KMS-11 (cell line): Measurements from ENCODE around the gene OLR1.
A peak's percentile ranks its signal among the peaks of the same experiment; 100 is the strongest.

Experiments used
- H2AFZ ChIP-seq: fragments of 200-600 bp; sonication (generic); 2 replicates; pipeline ENCODE4 v1.6.1; 2016; ENCODE audit warnings: antibody characterized with exemption, mixed run types, low read depth
- H3K27ac ChIP-seq: fragments of 200-600 bp; sonication (generic); 2 replicates; pipeline ENCODE4 v1.6.1; 2016; ENCODE audit warnings: mild to moderate bottlenecking, mixed run types
- H3K27me3 ChIP-seq: fragments of 200-600 bp; sonication (generic); 2 replicates; pipeline ENCODE4 v1.6.1; 2017; ENCODE audit warnings: mild to moderate bottlenecking, low read depth, mixed run types, moderate library complexity; ENCODE audit not compliant: insufficient read depth
- H3K36me3 ChIP-seq: fragments of 200-600 bp; sonication (generic); 2 replicates; pipeline ENCODE4 v1.6.1; 2017; ENCODE audit warnings: mild to moderate bottlenecking, mixed run types; ENCODE audit not compliant: insufficient read depth
- H3K4me1 ChIP-seq: fragments of 200-600 bp; sonication (generic); 2 replicates; pipeline ENCODE4 v1.6.1; 2016; ENCODE audit warnings: mild to moderate bottlenecking, low read depth, mixed run types; ENCODE audit not compliant: poor library complexity, severe bottlenecking
- H3K4me2 ChIP-seq: fragments of 200-600 bp; sonication (generic); 2 replicates; pipeline ENCODE4 v1.7.0; 2016; ENCODE audit warnings: mild to moderate bottlenecking, mixed run types
- H3K4me3 ChIP-seq: fragments of 200-600 bp; sonication (generic); IDR thresholded peaks from 2 replicates; pipeline ENCODE4 v1.6.1; 2017; ENCODE audit warnings: low read depth, low read length, mixed read lengths; ENCODE audit not compliant: insufficient read depth
- H3K79me2 ChIP-seq: fragments of 200-600 bp; sonication (generic); 2 replicates; pipeline ENCODE4 v1.6.1; 2016; ENCODE audit warnings: low read depth, mixed run types; ENCODE audit not compliant: insufficient read depth
- H3K9ac ChIP-seq: fragments of 200-600 bp; sonication (generic); 2 replicates; pipeline ENCODE4 v1.6.1; 2016; ENCODE audit warnings: mild to moderate bottlenecking, mixed run types
- H4K20me1 ChIP-seq: fragments of 200-600 bp; sonication (generic); 2 replicates; pipeline ENCODE4 v1.6.1; 2016; ENCODE audit warnings: mild to moderate bottlenecking, mixed run types; ENCODE audit not compliant: insufficient read depth
- CTCF ChIP-seq: fragments of 200-600 bp; sonication (generic); conservative IDR thresholded peaks from 2 replicates; pipeline ENCODE4 v1.6.1; 2017; ENCODE audit warnings: low read depth, mild to moderate bottlenecking, antibody characterized with exemption, low read length, moderate library complexity, mixed read lengths

OLR1 gene

GRCh38 chr12:10131111-10131690 is 40.7 kb downstream of the OLR1 start:
- Histone ChIP-seq H3K27ac (no peak overlapping the region; the same call in 1 of the 2 replicates), H3K36me3 (no peaks in the 10 kb centered on the region), H3K79me2 (no peaks in the 10 kb centered on the region), H3K4me1 (peaks cover 75% of the 10 kb centered on the region), H3K4me3 (no peak overlapping the region), H3K9ac (no peak overlapping the region), H3K4me2 (peak overlapping the region; percentile 76), H2AFZ (no peak overlapping the region), H4K20me1 (no peaks in the 10 kb centered on the region), H3K27me3 (no peaks in the 10 kb centered on the region)
- no peak for TF ChIP-seq CTCF

- no peaks in the 10 kb centered on the region for H4K20me1 ChIP-seq
- H2AFZ ChIP-seq = no peak within 1 kb of the TSS
- H3K4me2 ChIP-seq = peak within 1 kb of the TSS; percentile 76
- H3K9ac ChIP-seq = no peak within 1 kb of the TSS
- H3K27me3 ChIP-seq = no peaks in the 10 kb centered on the region
- TF ChIP-seq CTCF = no peak
- no peak within 1 kb of the TSS for H3K4me3 ChIP-seq
- H3K79me2 ChIP-seq = no peaks in the 10 kb centered on the region
- peak within 1 kb of the TSS; percentile 77 for H3K27ac ChIP-seq
- no peaks in the 10 kb centered on the region for H3K36me3 ChIP-seq
- H3K4me1 ChIP-seq = peaks cover 68% of the 10 kb centered on the region
These were observed 41.9 kb downstream of the OLR1 start, which contains the start of gene CLEC7A for GRCh38 chr12:10130042-10130441. Gene CLEC7A, minus strand, starts transcription at chr12:10130199. Its CDS starts 117 bp downstream, at chr12:10130082.

- Histone ChIP-seq H4K20me1 (no peaks in the 10 kb centered on the region), H3K27me3 (no peaks in the 10 kb centered on the region), H3K36me3 (no peaks in the 10 kb centered on the region), H3K4me3 (no peak overlapping the region), H2AFZ (no peak overlapping the region), H3K79me2 (no peaks in the 10 kb centered on the region), H3K4me1 (peaks cover 55% of the 10 kb centered on the region), H3K4me2 (peak overlapping the region; percentile 29; the same call in 1 of the 2 replicates), H3K27ac (no peak overlapping the region), H3K9ac (no peak overlapping the region)
- no peak for TF ChIP-seq CTCF
These were observed 43.2 kb downstream of the OLR1 start for GRCh38 chr12:10128687-10129086.

- Histone ChIP-seq H2AFZ (no peak overlapping the region), H3K27ac (no peak overlapping the region), H3K36me3 (no peaks in the 10 kb centered on the region), H3K4me3 (no peak overlapping the region), H4K20me1 (no peaks in the 10 kb centered on the region), H3K79me2 (no peaks in the 10 kb centered on the region), H3K27me3 (no peaks in the 10 kb centered on the region), H3K4me1 (peaks cover 33% of the 10 kb centered on the region), H3K9ac (no peak overlapping the region), H3K4me2 (no peak overlapping the region)
- no peak for TF ChIP-seq CTCF
These were observed 45.5 kb downstream of the OLR1 start for GRCh38 chr12:10126413-10126812.
